HEK293 (cell line): ENCODE data around the gene DDC.

Experiments
- CTCF ChIA-PET: fragments of 350-600 bp; formaldehyde crosslinking; extraction: SDS; loops from one replicate; lab custom pipeline; 2021; ENCODE audit warnings: antibody characterized with exemption; lab: Yijun Ruan, JAX
- POLR2A ChIA-PET: fragments of 300-600 bp; formaldehyde crosslinking; extraction: SDS; loops from one replicate; lab custom pipeline; 2020; ENCODE audit warnings: antibody characterized with exemption, inconsistent platforms; lab: Yijun Ruan, JAX
- H3K27ac ChIP-seq: fragments of 200-500 bp; sonication (Bioruptor generic); 2 replicates; pipeline ENCODE4 v1.5.1; 2014; ENCODE audit warnings: low read depth, low read length, control low read depth, inconsistent platforms; ENCODE audit errors: extremely low read depth
- H3K36me3 ChIP-seq, 2 experiments: fragments of 200-500 bp in 1 of 2; sonication (Bioruptor generic) in 1 of 2; 1 replicate in 1 of 2; 2 replicates in 1 of 2; pipeline ENCODE4 v1.5.1; 2014 to 2017; ENCODE audit warnings: inconsistent platforms in 2 of 2, low read length in 2 of 2; ENCODE audit not compliant: control insufficient read depth in 2 of 2, insufficient read depth in 1 of 2
- H3K4me1 ChIP-seq: fragments of 200-500 bp; sonication (Bioruptor generic); 2 replicates; pipeline ENCODE4 v1.5.1; 2014; ENCODE audit warnings: mild to moderate bottlenecking, low read length, inconsistent platforms; ENCODE audit not compliant: control insufficient read depth, insufficient read depth
- H3K4me3 ChIP-seq: 2 replicates; pipeline ENCODE4 v1.5.1; 2011; ENCODE audit warnings: low read depth, mild to moderate bottlenecking, control low read depth, low read length, moderate library complexity
- H3K9me3 ChIP-seq: fragments of 200-500 bp; sonication (Bioruptor generic); 2 replicates; pipeline ENCODE4 v1.5.1; 2014; ENCODE audit warnings: low read depth, low read length, inconsistent platforms; ENCODE audit not compliant: control insufficient read depth, insufficient read depth
- AEBP2 ChIP-seq: fragments of 450-650 bp; formaldehyde crosslinking; IDR thresholded peaks from 2 replicates; pipeline ENCODE4 v1.5.1; 2016; ENCODE audit warnings: missing biosample characterization, missing genetic modification characterization, borderline replicate concordance
- CTCF ChIP-seq: fragments of 450-650 bp; formaldehyde crosslinking; IDR thresholded peaks from 2 replicates; pipeline ENCODE4 v1.5.1; 2016; ENCODE audit warnings: missing biosample characterization, missing genetic modification characterization
- EGR2 ChIP-seq: fragments of 450-650 bp; formaldehyde crosslinking; IDR thresholded peaks from 2 replicates; pipeline ENCODE4 v1.5.1; 2016; ENCODE audit warnings: low read depth, missing biosample characterization, missing genetic modification characterization
- KLF9 ChIP-seq: fragments of 450-650 bp; formaldehyde crosslinking; IDR thresholded peaks from 2 replicates; pipeline ENCODE4 v1.5.1; 2016; ENCODE audit warnings: missing biosample characterization, missing genetic modification characterization, low read depth
- OVOL3 ChIP-seq: fragments of 450-650 bp; formaldehyde crosslinking; IDR thresholded peaks from 2 replicates; pipeline ENCODE4 v1.5.1; 2016; ENCODE audit warnings: missing biosample characterization, missing genetic modification characterization
- SCRT1 ChIP-seq: fragments of 450-650 bp; formaldehyde crosslinking; IDR thresholded peaks from 2 replicates; pipeline ENCODE4 v1.5.1; 2016; ENCODE audit warnings: missing biosample characterization, missing genetic modification characterization, borderline replicate concordance
- SCRT2 ChIP-seq: fragments of 450-650 bp; formaldehyde crosslinking; IDR thresholded peaks from 2 replicates; pipeline ENCODE4 v1.5.1; 2016; ENCODE audit warnings: missing biosample characterization, missing genetic modification characterization
- YY1 ChIP-seq: fragments of 450-650 bp; formaldehyde crosslinking; IDR thresholded peaks from 2 replicates; pipeline ENCODE4 v1.5.1; 2018; ENCODE audit warnings: missing biosample characterization, missing genetic modification characterization
- YY2 ChIP-seq: fragments of 450-650 bp; formaldehyde crosslinking; IDR thresholded peaks from 2 replicates; pipeline ENCODE4 v1.5.1; 2016; ENCODE audit warnings: missing biosample characterization, missing genetic modification characterization
- ZBTB21 ChIP-seq: fragments of 450-650 bp; formaldehyde crosslinking; IDR thresholded peaks from 2 replicates; pipeline ENCODE4 v1.5.1; 2017; ENCODE audit warnings: missing biosample characterization, missing genetic modification characterization
- ZNF10 ChIP-seq: fragments of 450-650 bp; formaldehyde crosslinking; IDR thresholded peaks from 2 replicates; pipeline ENCODE4 v1.5.1; 2017; ENCODE audit warnings: missing biosample characterization, missing genetic modification characterization
- ZNF133 ChIP-seq: fragments of 450-650 bp; formaldehyde crosslinking; IDR thresholded peaks from 2 replicates; pipeline ENCODE4 v1.5.1; 2016; ENCODE audit warnings: missing biosample characterization, missing genetic modification characterization
- ZNF146 ChIP-seq: fragments of 450-650 bp; formaldehyde crosslinking; IDR thresholded peaks from 2 replicates; pipeline ENCODE4 v1.5.1; 2016; ENCODE audit warnings: missing biosample characterization, missing genetic modification characterization
- ZNF174 ChIP-seq: fragments of 450-650 bp; formaldehyde crosslinking; IDR thresholded peaks from 2 replicates; pipeline ENCODE4 v1.5.0; 2017; ENCODE audit warnings: missing biosample characterization, mild to moderate bottlenecking, missing genetic modification characterization
- ZNF624 ChIP-seq: fragments of 450-650 bp; formaldehyde crosslinking; IDR thresholded peaks from 2 replicates; pipeline ENCODE4 v1.5.1; 2017; ENCODE audit warnings: missing biosample characterization, missing genetic modification characterization
- ZNF658 ChIP-seq: fragments of 450-650 bp; formaldehyde crosslinking; IDR thresholded peaks from 2 replicates; pipeline ENCODE4; 2016; ENCODE audit warnings: missing biosample characterization, missing genetic modification characterization
- ZNF747 ChIP-seq: fragments of 450-650 bp; formaldehyde crosslinking; IDR thresholded peaks from 2 replicates; pipeline ENCODE4 v1.5.1; 2016; ENCODE audit warnings: missing biosample characterization, missing genetic modification characterization

The DDC gene

GRCh38 chr7:50471970-50472369 is 93.2 kb downstream of the DDC start:
- ChIA-PET POLR2A (no interaction called here), CTCF (interaction anchor here (1.6 to 1.7 kb wide), 2 partner anchors 689 to 691 kb away, joined by 5 to 6 read pairs; no protein-coding TSS in a partner anchor)
- H3K9me3 ChIP-seq = no peaks in the 10 kb centered on the region
- no peak overlapping the region for H3K27ac ChIP-seq
- no peaks in the 10 kb centered on the region for H3K36me3 ChIP-seq
- peaks cover 2% of the 10 kb centered on the region; the same call in 1 of the 2 replicates for H3K4me1 ChIP-seq
- no peak overlapping the region for H3K4me3 ChIP-seq
- no peak for TF ChIP-seq SCRT2 (tag by site-specific recombination)
- TF ChIP-seq ZNF624 (tag by site-specific recombination) = no peak
- TF ChIP-seq YY2 = no peak
- TF ChIP-seq ZNF133 (tag by site-specific recombination) = no peak
- no peak for TF ChIP-seq YY1 (tag by site-specific recombination)
- no peak for TF ChIP-seq ZNF146 (tag by site-specific recombination)

DNA sequence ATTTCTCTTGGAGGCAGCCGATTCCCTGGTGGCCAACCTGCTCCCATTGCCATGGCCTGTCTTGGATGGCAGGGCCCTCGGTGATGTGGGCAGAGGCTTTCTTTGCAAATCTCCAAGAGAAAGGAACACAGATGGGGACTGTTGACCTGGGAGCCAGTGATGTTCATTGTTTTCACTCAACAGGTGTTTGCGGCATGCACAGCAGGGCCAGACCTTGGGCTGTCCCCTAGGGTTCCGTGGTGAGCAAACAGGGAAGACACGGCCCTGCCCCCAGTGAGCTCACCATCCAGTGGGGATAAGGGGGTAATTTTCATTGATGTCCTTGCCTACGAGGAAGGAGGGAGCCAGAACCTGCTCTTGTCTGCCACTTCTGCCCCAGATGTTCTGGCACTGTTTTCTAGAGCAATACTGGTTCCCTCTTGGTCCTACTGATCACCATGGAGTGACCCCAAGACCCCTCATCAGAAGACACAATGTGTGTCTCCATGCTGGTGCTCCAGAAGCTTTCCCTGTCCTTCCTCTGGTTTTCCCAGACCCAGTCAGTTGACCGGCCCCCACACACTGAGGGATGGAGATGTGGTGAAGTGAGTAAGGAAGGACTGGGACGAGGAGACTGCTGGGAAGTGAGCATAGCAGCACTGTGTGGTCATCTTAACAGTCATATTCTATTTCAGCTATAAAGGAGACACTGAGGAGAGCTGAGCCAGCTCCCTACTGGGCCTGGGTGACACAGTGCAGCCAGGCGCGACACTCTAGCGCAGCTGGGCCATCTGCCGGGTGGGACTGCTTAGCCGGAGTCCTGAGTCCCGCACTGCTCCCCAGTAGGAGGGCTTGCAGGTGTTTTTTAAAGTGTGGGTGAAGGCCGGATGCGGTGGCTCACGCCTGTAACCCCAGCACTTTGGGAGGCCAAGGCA is 94.7 kb downstream of the DDC start:
- TF ChIP-seq SCRT2 (tag by site-specific recombination) (peak; percentile 69), SCRT1 (tag by site-specific recombination) (peak; percentile 46; the same call in 1 of the 2 replicates), ZNF10 (tag by site-specific recombination) (no peak)
- Histone ChIP-seq H3K36me3 (no peaks in the 10 kb centered on the region), H3K4me1 (peaks cover 2% of the 10 kb centered on the region; the same call in 1 of the 2 replicates), H3K9me3 (no peaks in the 10 kb centered on the region), H3K4me3 (no peak overlapping the region), H3K27ac (no peak overlapping the region)
- ChIA-PET CTCF (interaction anchor here (0.5 to 1.7 kb wide), 5 partner anchors 17 to 921 kb away, joined by 3 to 6 read pairs (median 5); no protein-coding TSS in a partner anchor), POLR2A (no interaction called here)

DNA sequence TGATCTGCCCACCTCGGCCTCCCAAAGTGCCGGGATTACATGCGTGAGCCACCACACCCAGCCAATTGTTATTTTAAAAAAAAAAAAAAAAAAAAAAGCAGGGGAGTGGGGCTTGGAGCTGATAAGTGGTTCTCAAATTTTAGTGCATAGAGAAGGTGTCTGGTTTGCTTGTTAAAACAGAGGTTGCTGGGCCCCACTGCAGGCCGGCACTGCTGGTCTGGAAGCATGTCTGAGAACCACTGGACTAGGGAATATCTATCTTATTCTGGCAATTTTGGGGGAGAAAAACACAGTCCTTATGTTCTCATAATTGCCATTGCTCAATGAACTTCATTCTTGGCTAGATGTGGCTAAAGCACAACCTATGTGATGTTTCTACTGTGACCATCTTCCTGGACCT is 96.0 kb downstream of the DDC start:
- CTCF ChIA-PET = interaction anchor here (1.0 to 4.5 kb wide), 7 partner anchors 33 to 692 kb away, joined by 4 to 64 read pairs (median 7); no protein-coding TSS in a partner anchor
- TF ChIP-seq ZNF174 (tag by site-specific recombination) = no peak
- no peak for TF ChIP-seq KLF9 (tag by site-specific recombination)
- TF ChIP-seq CTCF = no peak
- TF ChIP-seq ZNF658 (tag by site-specific recombination) = no peak
- no peak for TF ChIP-seq ZNF747 (tag by site-specific recombination)
- no peak for TF ChIP-seq EGR2 (tag by site-specific recombination)
- no peak for TF ChIP-seq ZNF624 (tag by site-specific recombination)
- TF ChIP-seq ZBTB21 (tag by site-specific recombination) = no peak
- TF ChIP-seq OVOL3 (tag by site-specific recombination) = no peak
- TF ChIP-seq AEBP2 = no peak
- TF ChIP-seq, all 188 proteins: peak for 0
- Histone ChIP-seq H3K4me3 (no peak overlapping the region), H3K36me3 (no peaks in the 10 kb centered on the region), H3K27ac (no peak overlapping the region), H3K9me3 (no peaks in the 10 kb centered on the region), H3K4me1 (peaks cover 2% of the 10 kb centered on the region; the same call in 1 of the 2 replicates)
- POLR2A ChIA-PET = no interaction called here
